Muscle layer of duodenum (tissue), 2 donors: ENCODE measurements around the gene FOXI1.

Experiments
- H3K27ac ChIP-seq: one replicate; pipeline ENCODE4 v1.7.0; 2013; ENCODE audit warnings: mild to moderate bottlenecking, low read length
- H3K27me3 ChIP-seq: one replicate; pipeline ENCODE4 v1.7.0; 2013; ENCODE audit warnings: low read depth, mild to moderate bottlenecking, control low read depth, low read length
- H3K36me3 ChIP-seq, 2 donors: one replicate each; pipeline ENCODE4 v1.7.0; 2013; ENCODE audit warnings: low read length in 2 of 2, control low read depth in 1 of 2, mild to moderate bottlenecking in 1 of 2; ENCODE audit not compliant: insufficient read depth in 2 of 2, control insufficient read depth in 1 of 2
- H3K4me1 ChIP-seq, 2 donors: one replicate each; pipeline ENCODE4 v1.7.0; 2013; ENCODE audit warnings: low read length in 2 of 2, mild to moderate bottlenecking in 2 of 2, control low read depth in 1 of 2, moderate library complexity in 1 of 2; ENCODE audit not compliant: insufficient read depth in 2 of 2, control insufficient read depth in 1 of 2
- H3K4me3 ChIP-seq, 2 donors: one replicate each; pipeline ENCODE4 v1.7.0; 2013; ENCODE audit warnings: low read length in 2 of 2, low read depth in 1 of 2, mild to moderate bottlenecking in 1 of 2
- H3K9me3 ChIP-seq, 2 donors: one replicate each; pipeline ENCODE4 v1.7.0; 2013; ENCODE audit warnings: low read length in 2 of 2, control low read depth in 1 of 2, mild to moderate bottlenecking in 1 of 2; ENCODE audit not compliant: control insufficient read depth in 1 of 2
- donor health status: healthy.

The FOXI1 gene

GRCh38 chr5:170105642-170106611 lies at the start of gene FOXI1:
Gene FOXI1 (plus strand): TSS chr5:170105897. CDS start chr5:170105958, 61 bp downstream.
- H3K27me3 ChIP-seq = no peaks in the 10 kb centered on the region
- H3K9me3 ChIP-seq = no peaks in the 10 kb centered on the region
- no peak within 1 kb of the TSS for H3K4me3 ChIP-seq
- H3K4me1 ChIP-seq = no peaks in the 10 kb centered on the region
- H3K36me3 ChIP-seq = no peaks in the 10 kb centered on the region
- H3K27ac ChIP-seq = no peak within 1 kb of the TSS

- no peaks in the 10 kb centered on the region for H3K36me3 ChIP-seq
- H3K27me3 ChIP-seq = no peaks in the 10 kb centered on the region
- H3K27ac ChIP-seq = no peak overlapping the region
- no peaks in the 10 kb centered on the region for H3K9me3 ChIP-seq
- H3K4me1 ChIP-seq = no peaks in the 10 kb centered on the region
- H3K4me3 ChIP-seq = no peak overlapping the region
Observed at GRCh38 chr5:170056561-170057267, 49.0 kb upstream of the FOXI1 start.

- Histone ChIP-seq H3K36me3 (no peaks in the 10 kb centered on the region), H3K27ac (no peak overlapping the region), H3K4me3 (no peak overlapping the region), H3K27me3 (no peaks in the 10 kb centered on the region), H3K4me1 (no peaks in the 10 kb centered on the region), H3K9me3 (no peaks in the 10 kb centered on the region)
Observed at GRCh38 chr5:170057311-170057710, 48.4 kb upstream of the FOXI1 start.

- no peaks in the 10 kb centered on the region for H3K27me3 ChIP-seq
- no peaks in the 10 kb centered on the region for H3K36me3 ChIP-seq
- H3K4me3 ChIP-seq = no peak overlapping the region
- no peaks in the 10 kb centered on the region for H3K9me3 ChIP-seq
- no peaks in the 10 kb centered on the region for H3K4me1 ChIP-seq
- H3K27ac ChIP-seq = no peak overlapping the region
Observed at GRCh38 chr5:170059221-170059620, 46.5 kb upstream of the FOXI1 start.

GRCh38 chr5:170067152-170067551 lies 38.5 kb upstream of the FOXI1 start:
- H3K27me3 ChIP-seq = no peaks in the 10 kb centered on the region
- H3K36me3 ChIP-seq = no peaks in the 10 kb centered on the region
- H3K9me3 ChIP-seq = no peaks in the 10 kb centered on the region
- no peaks in the 10 kb centered on the region for H3K4me1 ChIP-seq
- H3K27ac ChIP-seq = no peak overlapping the region
- no peak overlapping the region for H3K4me3 ChIP-seq

GRCh38 chr5:170067574-170068170 lies 38.0 kb upstream of the FOXI1 start:
- Histone ChIP-seq H3K9me3 (no peaks in the 10 kb centered on the region), H3K4me1 (no peaks in the 10 kb centered on the region), H3K27me3 (no peaks in the 10 kb centered on the region), H3K36me3 (no peaks in the 10 kb centered on the region), H3K27ac (no peak overlapping the region), H3K4me3 (no peak overlapping the region)

- Histone ChIP-seq H3K27ac (no peak overlapping the region), H3K27me3 (no peaks in the 10 kb centered on the region), H3K4me3 (no peak overlapping the region), H3K36me3 (no peaks in the 10 kb centered on the region), H3K4me1 (no peaks in the 10 kb centered on the region), H3K9me3 (no peaks in the 10 kb centered on the region)
Observed at GRCh38 chr5:170069512-170069911, 36.2 kb upstream of the FOXI1 start.

GRCh38 chr5:170070556-170071412 lies 34.9 kb upstream of the FOXI1 start:
- no peaks in the 10 kb centered on the region for H3K36me3 ChIP-seq
- H3K27ac ChIP-seq = no peak overlapping the region
- H3K4me1 ChIP-seq = no peaks in the 10 kb centered on the region
- no peaks in the 10 kb centered on the region for H3K27me3 ChIP-seq
- H3K9me3 ChIP-seq = no peaks in the 10 kb centered on the region
- no peak overlapping the region for H3K4me3 ChIP-seq

- Histone ChIP-seq H3K9me3 (no peaks in the 10 kb centered on the region), H3K27me3 (no peaks in the 10 kb centered on the region), H3K27ac (no peak overlapping the region), H3K4me1 (no peaks in the 10 kb centered on the region), H3K4me3 (no peak overlapping the region), H3K36me3 (no peaks in the 10 kb centered on the region)
Observed at GRCh38 chr5:170071748-170072147, 33.9 kb upstream of the FOXI1 start.

GRCh38 chr5:170075696-170076095 lies 30.0 kb upstream of the FOXI1 start:
- Histone ChIP-seq H3K27me3 (no peaks in the 10 kb centered on the region), H3K36me3 (peaks cover 0 to 3% of the 10 kb centered on the region in 2 donors), H3K4me1 (no peaks in the 10 kb centered on the region), H3K27ac (no peak overlapping the region), H3K4me3 (no peak overlapping the region), H3K9me3 (no peaks in the 10 kb centered on the region)
